ENCODE results near the gene NAA15.
"Not testable (repeated sequence)": the region's sequence is repeated elsewhere in the genome, so short reads cannot be mapped to it uniquely, and the experiment has no call there.

Gene NAA15

GRCh38 chr4:139451997-139452396, 150.7 kb downstream of the NAA15 start:
- DNase-seq (ENCODE audit: low read depth in 3 of 3) = no peak

GRCh38 chr4:139453041-139453370, 151.7 kb downstream of the NAA15 start:
- DNase-seq (ENCODE audit: low read depth in 3 of 3) = peak in 1 of 3 experiments; percentile 24

GRCh38 chr4:139453371-139454110, 152.2 kb downstream of the NAA15 start:
- peak; percentile 92 to 97 (median 93) for DNase-seq (ENCODE audit: low read depth in 3 of 3)

GRCh38 chr4:139454111-139455045, 153.1 kb downstream of the NAA15 start, which contains the start of gene RAB33B:
RAB33B (plus strand) TSS chr4:139454121; CDS start chr4:139454196, 75 bp downstream.
- peak in 1 of 3 experiments; percentile 4 for DNase-seq (ENCODE audit: low read depth in 3 of 3)

GRCh38 chr4:139455126-139455538, 153.8 kb downstream of the NAA15 start:
- DNase-seq (ENCODE audit: low read depth in 3 of 3) = no peak

- DNase-seq (ENCODE audit: low read depth in 3 of 3) = no peak
These were observed 156.0 kb downstream of the NAA15 start for GRCh38 chr4:139457318-139457717.

- no peak for DNase-seq (ENCODE audit: low read depth in 3 of 3)
These were observed 157.2 kb downstream of the NAA15 start for GRCh38 chr4:139458543-139458942.

GRCh38 chr4:139458999-139459398, 157.7 kb downstream of the NAA15 start:
- DNase-seq (ENCODE audit: low read depth in 3 of 3) = no peak

- DNase-seq (ENCODE audit: low read depth in 3 of 3) = no peak
These were observed 159.3 kb downstream of the NAA15 start for GRCh38 chr4:139460565-139460964.

GRCh38 chr4:139461022-139461628, 159.8 kb downstream of the NAA15 start:
- no peak for DNase-seq (ENCODE audit: low read depth in 3 of 3)

- DNase-seq (ENCODE audit: low read depth in 3 of 3) = not testable (repeated sequence)
These were observed 163.2 kb downstream of the NAA15 start for GRCh38 chr4:139464512-139464911.

- DNase-seq (ENCODE audit: low read depth in 3 of 3) = no peak
These were observed 164.6 kb downstream of the NAA15 start for GRCh38 chr4:139465922-139466321.

- not testable (repeated sequence) for DNase-seq (ENCODE audit: low read depth in 3 of 3)
These were observed 167.5 kb downstream of the NAA15 start for GRCh38 chr4:139468756-139469155.

GRCh38 chr4:139469216-139469615, 167.9 kb downstream of the NAA15 start:
- no peak for DNase-seq (ENCODE audit: low read depth in 3 of 3)

All from stimulated activated CD4-positive, alpha-beta T cell treated with anti-CD3 and anti-CD28 coated beads, TNF-alpha, amount 100 ng/mL, for 24 hours (primary cell).